HS-27A (cell line): ENCODE results near the gene NXN.
A peak's percentile ranks its signal among the peaks of the same experiment; 100 is the strongest.
"Not testable (repeated sequence)": the region's sequence is repeated elsewhere in the genome, so short reads cannot be mapped to it uniquely, and the experiment has no call there.

Source experiments
- DNase-seq: peaks from one replicate; pipeline ENCODE4 v3.0.0-alpha.2; 2012; ENCODE audit warnings: low read depth, missing footprints

The NXN gene

GRCh38 chr17:953767-954166 lies 25.8 kb downstream of the NXN start:
- DNase-seq = no peak

GRCh38 chr17:952592-952991 lies 27.0 kb downstream of the NXN start:
- not testable (repeated sequence) for DNase-seq

GRCh38 chr17:951325-952132 lies 28.0 kb downstream of the NXN start:
- DNase-seq = peak; percentile 63

GRCh38 chr17:949623-950303 lies 29.8 kb downstream of the NXN start:
- no peak for DNase-seq

- no peak for DNase-seq
Observed at GRCh38 chr17:948284-948852, 31.2 kb downstream of the NXN start.

- DNase-seq = no peak
Observed at GRCh38 chr17:946510-947236, 32.9 kb downstream of the NXN start.

DNA sequence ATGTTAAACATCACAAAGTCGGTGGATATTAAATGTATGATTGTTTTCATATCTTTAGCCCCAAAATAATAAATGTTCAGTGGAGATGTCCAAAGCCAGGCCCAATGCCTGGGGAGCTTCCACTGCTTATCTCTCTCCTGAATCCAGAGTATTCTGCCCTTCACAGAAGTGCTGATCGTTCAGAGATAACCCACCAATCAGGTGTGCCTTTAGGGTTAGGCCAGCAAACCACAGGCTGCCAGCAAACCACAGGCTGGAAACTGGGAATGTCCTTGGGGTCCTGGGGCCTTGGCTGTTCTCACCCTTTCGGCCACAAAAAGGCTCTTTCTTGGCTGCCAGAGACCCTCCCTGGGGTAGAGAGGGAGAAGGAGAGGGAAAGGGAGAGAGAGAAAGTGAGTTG lies 33.9 kb downstream of the NXN start:
- no peak for DNase-seq

DNA sequence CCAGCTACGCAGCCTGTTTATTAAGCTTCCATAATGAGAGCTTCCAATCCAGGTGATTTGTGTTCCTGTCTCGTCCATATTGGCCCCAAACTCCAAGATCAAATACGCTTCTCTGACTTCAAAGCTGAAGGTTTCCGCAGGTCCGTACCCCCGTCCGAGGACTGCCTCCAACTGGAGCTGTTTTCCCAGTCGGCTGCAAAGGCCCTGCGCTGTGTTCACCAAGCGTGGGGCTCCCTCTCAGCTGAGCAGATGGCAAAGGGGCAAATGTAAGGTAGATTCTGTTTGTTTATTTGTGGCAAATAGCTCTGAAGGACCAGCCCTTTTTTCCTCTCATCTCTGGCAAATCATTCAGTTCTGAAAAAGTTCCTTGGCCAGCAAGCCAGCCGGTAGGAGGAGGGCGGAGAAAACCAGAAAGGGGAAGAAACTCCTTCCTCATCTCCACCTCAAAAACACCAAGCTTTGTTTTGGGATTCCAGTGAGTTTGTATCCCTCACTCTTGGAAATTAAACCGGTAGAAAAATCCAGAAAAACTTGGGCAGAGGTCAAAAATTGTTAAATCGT lies 35.2 kb downstream of the NXN start:
- DNase-seq = no peak

GRCh38 chr17:935485-935884 lies 44.1 kb downstream of the NXN start:
- DNase-seq = no peak

DNA sequence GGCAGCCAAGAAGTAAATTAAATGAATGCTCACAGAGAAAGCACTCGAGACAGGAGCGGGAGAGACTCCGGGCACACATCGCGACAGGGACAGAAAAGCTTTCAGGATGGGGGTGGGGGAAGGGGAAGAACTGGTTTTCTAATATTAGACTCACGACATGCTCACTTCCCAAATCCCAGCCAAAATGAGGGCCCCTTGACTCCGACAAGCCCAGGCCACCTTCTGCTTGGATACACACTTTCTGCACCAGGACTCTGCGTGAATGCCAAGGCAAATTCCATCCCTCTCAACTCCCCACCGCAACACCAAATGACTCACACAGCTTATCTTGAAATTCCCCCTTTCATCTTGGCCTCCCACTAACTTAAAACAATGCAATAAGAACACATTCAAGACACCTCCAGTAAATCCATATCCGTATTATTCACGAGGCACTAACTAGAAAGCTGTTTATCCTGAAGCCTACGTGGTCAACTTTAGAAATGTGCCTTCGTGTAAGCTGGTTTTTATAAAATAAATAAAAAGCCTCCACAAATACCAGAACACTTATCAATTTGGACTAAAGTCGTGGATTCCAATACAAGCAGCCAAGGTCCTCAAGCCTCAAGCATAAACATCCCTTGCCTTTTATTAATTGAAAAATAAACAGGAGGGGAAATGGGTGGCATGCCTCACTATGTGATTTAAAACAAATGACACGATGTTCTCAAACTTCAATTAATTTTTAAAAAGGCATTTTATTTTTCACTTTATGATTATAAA lies 46.1 kb downstream of the NXN start:
- DNase-seq = peak; percentile 71

- DNase-seq = no peak
Observed at GRCh38 chr17:930258-930657, 49.3 kb downstream of the NXN start.

DNA sequence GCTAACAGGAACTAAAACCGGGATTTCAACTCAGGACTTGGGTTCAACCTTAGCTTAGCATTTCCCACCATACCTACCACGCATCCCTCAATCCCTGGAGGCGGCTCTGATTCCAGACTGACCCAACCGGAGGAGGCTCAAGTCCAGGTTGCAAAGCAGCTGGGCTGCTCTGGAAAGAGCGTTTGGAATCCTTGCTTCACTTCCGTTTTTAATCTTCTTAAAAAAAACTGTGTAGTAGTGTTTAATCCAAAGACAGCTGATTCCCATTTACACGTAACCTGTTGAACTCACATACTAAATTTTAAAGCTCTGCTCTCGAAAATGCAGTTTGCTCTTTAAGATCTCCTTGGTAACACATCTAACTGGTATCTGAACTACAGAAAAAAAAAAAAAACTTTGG lies 50.0 kb downstream of the NXN start:
- no peak for DNase-seq

DNA sequence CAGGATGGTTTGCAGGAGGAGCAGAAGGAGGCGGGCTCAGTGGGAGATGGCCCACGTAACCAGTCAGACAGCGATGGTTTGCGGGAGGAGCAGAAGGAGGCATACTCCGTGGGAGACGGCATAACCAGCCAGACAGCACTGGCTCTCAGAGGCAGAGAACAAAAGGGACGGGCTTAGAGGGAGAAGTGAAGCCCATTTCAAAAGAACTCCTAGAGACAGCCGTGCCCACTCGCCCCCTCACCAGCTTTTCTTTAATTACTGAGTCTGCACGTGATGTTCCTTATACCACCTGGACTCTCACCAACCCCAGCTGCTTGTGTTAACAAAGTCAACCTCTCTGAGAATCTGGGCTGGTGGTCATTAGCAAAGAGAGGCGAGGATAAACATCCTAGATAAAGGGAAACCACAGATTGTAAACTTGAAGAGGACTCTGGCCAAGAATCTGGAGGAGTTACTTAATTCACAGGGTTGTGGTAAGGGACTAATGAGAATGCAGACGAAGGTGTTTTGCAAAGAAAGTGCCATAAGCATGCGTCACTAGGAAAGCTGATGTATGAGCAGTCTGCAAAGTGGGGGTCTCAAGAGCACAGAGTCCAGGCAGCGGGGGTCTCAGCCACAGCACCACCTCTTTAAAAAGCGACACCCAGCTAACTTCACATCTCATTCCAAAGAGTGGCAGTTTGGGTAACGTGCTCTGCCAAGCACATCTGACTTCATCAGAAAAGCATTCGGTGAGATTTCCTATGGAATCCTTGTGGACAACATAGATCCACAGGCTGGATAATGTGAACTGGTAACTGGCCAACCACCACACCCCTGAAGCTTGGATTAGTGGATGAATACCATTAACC lies 51.7 kb downstream of the NXN start:
- DNase-seq = peak; percentile 68

DNA sequence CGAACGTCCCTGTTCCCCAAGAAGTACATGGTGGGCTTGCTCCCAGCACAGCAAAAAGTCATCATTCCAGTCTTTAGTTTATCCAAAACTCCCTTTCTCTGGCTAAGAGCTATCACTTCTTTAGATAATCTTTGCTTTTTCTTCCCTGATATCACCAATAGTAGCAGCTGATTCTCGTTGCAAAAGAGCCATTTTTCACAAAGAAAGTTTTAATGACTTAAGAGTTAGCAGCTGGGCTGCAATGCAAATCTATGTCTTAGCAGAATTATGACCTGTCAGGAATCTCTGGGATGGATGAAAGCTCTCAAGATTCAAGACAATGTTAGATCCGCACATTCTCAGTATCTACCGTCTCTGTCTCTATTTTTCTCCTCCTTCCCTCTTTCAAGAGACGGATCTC lies 53.8 kb downstream of the NXN start:
- DNase-seq = no peak

DNA sequence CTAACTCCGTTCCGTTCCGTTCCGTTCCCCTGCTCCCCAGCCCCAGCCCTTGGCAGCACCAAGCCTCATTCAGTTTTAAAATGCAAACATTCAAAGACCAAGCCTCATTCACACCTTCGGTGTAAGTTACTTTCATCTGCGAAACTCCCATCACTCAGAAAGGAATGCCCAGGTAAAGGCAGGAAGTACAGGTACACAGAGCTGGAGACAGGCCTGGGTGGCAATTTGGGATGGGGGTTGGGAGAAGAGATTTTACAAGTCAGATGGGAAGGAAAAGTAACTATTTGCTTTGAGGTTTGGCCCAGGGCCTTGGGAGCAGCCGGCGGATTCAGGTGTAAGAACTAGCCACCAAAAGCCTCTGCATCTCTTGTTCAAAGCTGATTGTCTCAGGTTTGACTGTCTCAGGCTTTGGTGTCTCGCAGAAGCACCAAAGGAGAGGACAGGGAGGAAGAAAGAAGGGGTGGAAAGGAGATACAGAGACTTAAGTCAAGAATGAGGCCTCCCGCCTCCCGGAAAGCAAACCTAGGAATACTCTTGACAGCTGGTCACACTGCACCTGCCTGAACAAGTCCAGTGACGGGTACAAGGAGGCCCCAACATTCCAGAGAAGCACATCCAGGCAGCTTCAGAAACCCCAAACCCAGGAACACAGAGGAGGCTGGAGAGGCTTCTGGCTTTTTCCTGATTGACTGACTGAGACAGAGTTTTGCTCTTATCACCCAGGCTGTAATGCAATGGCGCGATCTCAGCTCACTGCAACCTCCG lies 54.7 kb downstream of the NXN start:
- DNase-seq = no peak

GRCh38 chr17:924306-924705 lies 55.3 kb downstream of the NXN start:
- DNase-seq = not testable (repeated sequence)

DNA sequence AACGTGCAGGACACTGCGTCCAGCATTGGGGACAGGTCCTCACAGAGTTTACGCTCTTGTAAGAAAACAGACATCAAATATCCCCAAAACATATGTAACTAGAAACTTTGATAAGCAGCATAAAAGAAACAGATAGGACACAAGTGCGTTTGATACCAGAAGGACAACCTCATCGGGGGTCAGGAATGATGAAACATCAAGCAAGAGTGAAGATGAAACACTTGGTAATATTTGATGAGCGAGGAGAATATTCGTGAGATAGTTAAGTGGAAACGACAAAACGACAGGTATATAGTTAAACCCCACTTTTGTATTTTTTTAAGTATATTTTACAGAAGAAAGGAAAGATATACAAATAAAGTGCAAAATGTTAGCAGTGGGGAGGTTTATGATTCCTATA lies 55.9 kb downstream of the NXN start:
- DNase-seq = no peak

GRCh38 chr17:921161-921560 lies 58.4 kb downstream of the NXN start:
- DNase-seq = no peak

DNA sequence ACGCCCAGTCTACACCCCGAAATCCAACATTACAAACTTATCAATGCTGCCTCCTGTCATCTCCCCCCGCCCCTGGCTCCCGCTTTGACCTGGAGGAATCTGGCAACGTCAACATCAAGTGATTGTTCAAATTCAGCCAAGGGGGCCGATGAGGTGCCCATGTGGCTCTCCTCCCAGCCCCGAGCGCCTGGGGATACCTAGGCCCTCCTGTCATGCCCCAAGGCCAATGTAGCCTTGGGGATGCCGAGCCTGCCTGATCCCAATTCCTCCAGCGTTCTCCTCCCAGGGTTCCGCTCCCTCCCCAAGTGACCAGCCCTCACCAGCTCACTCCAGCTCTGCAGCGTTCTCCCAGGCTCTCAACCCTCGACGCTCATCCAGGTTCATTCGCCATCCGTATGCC lies 59.4 kb downstream of the NXN start:
- no peak for DNase-seq
